ENCODE data around the gene ZMYND8.
"Not testable (repeated sequence)": the region's sequence is repeated elsewhere in the genome, so short reads cannot be mapped to it uniquely, and the experiment has no call there.

The ZMYND8 gene

DNA sequence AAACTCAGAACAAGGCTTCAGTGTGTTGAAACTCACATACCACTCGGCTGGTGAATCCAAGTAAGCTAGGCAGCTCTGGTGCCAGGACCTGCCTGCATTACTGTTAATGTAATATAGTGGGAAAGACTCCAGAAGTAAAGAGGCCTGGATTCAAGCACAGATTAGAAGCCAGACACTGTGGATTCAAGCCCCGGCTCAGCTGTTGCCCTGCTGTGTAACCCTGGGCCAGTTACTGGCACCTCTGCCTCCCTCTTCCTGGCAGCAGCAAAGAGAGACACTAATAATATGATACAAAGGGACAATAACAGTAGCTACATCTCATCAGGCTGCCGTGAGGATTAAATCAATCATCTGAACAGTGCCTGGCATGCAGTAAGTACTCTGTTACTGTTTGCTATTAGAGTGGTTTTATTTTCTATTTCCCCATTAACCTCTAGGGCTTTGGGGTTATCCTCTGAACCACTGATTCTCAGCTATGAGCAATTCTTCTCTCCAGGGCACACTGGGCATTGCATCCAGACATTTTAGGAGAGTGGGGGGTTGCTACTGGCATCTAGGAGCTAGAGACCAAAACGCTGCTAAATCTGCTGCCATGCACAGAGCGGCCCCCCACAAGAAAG lies 92.9 kb downstream of the ZMYND8 start:
- DNase-seq: no peak

DNA sequence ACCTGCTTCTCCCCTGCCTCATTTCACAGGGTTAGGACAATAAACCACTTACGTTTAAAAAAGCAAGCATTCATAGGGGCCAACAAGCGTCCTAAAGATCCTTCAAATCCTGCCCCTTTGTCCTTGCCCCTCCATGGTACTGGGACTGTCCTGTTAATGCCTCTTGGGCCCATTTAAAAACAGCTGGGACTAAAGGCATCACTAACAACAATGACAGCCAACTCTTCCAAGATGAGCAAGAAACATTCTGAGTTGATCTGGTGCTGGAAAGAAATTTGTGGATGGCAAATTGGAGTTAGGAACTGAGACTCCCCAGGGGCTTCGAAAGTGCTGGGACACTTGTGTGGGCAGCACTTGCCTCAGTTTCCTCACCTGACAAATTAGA lies 93.4 kb downstream of the ZMYND8 start:
- no peak for DNase-seq

DNA sequence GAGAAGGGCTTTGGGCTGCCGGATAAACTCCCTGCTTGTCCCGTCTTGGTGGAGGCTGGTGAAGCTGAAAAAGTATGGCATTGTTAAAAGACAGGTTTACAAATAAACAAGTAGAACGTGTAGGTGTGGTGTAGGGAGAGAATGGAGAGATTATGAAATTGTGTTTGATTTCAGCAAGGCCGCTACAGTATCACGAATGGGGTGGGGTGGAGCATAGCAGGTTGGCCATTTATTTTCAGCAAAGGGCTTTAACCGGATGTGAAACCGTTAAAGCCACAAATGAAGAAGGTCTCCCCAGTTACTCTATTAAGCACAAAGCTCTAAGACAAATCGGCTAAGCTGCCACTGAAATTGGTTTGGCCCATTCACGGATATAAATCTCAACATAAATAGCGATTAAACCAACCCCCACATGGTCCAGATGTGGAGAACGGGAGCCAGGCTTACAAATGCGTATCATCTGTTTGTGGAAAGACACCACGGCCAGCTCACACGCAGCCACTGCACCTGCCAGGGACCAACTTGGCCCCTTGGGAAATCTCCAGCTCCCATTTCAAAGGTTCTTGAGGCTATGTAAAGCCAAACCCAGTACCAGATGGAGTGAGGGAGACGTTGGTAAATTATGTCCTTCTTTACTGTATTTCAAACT lies 94.0 kb downstream of the ZMYND8 start:
- no peak for DNase-seq

DNA sequence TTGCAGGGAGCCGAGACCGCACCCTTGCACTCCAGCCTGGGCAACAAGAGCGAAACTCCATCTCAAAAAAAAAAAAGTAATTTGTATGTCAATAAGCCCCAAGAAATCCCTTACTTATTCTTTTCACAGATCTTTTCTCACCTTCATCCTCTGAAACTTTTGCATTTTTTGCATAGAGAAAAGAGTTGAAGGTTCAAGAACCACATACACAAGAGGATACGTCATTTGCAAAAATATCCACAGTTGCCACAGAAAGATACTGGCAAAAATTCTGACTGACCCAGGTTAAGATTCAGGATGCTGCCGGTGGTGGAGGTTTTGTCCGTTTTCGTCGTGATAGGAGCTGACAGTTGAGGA lies 94.5 kb downstream of the ZMYND8 start:
- no peak for DNase-seq

DNA sequence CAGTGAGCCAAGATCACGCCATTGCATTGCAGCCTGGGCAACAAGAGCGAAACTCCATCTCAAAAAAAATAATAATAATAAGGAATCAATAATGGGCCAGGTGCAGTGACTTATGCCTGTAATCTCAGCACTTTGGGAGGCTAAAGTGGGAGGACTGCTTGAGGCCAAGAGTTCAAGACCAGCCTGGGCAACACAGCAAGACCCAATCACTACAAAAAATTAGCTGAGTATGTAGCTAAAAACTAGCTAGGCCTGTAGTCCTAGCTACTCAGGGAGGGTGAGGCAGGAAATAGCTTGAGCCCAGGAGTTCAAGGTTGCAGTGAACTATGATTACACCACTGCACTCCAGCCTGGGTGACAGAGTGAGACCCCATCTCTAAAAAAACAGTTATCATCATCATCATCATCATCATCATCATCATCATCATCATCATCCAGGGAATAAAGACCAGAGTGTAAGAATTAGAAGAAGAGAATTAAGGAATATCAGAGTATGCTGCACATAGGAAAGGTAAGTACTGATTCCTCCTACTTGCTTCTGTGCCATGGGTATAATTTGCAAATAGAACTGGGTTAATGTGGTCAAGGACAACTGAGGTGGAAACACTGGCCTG lies 95.2 kb downstream of the ZMYND8 start:
- not testable (repeated sequence) for DNase-seq

DNA sequence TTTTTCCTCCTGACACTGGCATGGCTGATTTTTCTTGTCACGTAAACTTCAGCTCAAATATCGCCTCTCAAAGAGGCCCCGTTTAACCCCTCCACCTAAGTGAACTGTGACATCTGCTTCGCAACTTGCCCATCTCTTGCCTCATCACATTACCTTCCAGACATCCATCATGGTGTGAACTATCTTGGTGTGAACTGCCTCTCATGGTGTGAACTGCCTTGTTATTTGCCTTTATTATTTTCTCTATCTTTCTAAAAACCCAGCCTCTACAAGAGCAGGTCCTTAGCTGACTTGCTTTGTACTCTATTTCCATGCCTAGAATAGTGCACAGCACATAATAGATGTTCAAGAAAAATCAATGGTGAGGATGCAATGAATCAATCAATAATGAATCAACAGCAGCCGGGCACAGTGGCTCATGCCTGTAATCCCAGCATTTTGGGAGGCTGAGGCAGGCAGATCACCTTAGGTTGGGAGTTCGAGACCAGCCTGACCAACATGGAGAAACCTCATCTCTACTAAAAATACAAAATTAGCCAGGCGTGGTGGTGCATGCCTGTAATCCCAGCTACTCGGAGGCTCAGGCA lies 95.9 kb downstream of the ZMYND8 start:
- not testable (repeated sequence) for DNase-seq

DNA sequence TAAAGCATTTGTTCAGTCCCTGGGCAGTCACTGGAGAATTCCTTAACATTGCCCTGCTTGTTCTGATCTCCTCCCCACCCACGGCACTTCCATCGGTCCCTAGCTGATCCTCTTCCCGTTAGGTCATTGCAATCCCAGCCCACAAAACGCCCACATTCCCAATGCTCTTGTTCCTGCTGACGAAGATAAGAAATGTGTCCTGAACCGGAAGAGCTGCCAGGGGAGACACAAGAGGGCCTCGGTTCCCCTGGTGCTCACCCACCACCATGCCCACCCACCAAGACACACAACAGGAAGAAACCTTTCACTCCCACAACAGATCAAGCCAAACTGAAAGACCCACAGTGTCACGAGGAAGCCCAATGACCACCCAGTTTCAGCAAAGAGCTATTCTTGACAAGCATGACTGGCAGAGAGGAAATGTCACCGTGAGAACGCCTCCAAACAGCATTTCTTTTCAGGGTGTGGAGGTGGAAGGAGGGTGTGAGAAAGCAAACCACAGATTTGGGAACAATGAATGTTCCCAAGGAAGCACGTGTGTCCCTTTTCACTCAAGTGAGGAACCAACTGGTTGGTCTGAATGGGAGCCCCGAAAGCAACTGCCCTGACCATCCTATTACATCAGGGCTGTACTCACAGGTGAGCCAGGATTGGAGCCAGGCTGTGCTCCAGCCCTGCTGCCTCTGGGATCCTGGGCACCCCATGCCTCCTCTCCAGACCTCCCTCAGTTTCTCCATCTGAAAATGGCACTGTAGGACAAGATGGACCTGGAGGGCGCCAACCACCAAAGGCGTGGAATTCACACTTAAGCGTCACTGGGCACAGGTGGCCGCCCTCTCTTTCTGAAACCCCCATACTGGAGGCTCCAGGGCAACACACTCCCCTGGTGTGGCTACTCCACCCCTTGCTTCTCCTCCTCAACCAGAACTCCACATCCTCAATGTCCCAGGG lies 97.5 kb downstream of the ZMYND8 start:
- no peak for DNase-seq

DNA sequence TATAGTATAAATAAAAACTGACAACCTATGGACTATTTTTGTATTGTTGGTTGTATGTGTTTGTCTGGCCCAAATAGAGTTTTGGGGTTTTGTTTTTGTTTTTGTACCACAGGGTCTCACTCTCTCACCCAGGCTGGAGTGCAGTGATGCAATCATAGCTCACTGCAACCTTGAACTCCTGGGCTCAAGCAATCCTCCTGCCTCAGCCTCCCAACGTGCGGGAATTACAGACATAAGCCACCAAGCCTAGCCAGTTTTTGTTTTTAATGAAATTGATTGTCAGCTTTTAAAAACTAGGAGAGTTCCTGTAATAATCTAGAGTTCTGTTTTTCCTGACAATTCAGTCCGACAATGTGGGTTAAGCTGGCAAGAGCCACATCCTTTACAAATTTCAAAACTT lies 98.7 kb downstream of the ZMYND8 start:
- no peak for DNase-seq

DNA sequence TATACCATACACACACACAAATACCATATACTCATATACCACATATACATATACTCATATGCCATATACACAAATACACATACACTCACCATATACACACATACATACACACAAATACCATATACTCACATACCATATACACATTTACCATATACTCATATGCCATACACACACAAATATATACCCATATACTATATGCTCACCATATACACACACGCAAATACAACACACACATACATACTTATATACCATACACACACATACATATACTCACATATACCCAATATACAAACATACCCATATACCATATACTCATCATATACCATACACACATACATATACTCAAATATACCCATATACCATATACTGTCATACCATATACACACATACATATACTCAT lies 99.2 kb downstream of the ZMYND8 start:
- no peak for DNase-seq

DNA sequence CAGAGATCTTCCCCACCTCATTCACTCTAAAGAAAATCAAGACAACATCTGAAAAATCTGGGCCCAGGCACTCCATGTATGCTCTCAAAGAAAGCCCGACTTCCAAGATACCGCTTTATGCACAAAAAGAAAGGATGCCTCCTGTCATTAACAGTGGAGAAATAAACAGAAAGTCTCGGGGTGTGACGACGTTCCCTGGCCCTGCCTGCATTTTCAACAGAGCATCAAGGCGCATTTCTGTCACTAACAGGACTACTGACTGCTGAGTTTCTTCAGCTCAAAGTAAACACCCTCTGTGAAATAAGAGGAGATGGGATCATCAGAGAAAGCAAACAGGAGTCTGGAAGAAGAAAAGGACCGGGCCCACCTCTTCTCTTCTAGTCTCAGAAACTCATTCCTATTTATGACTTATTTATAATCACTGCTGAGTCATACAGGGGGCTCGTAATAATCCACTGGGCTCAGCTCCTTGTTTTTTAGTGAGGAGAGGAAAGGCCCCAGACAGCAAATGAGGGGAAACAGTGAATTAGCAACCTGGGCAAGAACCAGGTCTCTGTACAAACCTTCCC lies 99.7 kb downstream of the ZMYND8 start:
- DNase-seq: no peak

DNA sequence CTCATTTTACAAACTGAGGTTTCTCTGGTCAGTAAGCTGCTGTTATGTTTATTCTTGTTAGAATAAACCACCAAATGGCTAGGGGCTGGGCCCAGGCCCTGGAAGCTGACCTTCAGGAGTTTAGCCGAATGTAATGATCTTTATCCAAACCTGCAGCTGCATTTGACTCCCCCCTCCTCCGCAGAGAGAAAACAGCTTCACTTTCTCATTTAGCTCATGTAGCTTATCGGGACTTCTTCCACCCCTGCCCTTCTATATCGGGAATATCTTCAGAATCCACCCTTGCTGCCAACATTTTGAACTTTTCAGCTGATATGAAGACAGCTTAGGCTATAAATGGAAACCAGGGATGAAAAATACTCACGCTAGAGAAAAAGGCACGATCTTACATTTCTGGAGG lies 102.6 kb downstream of the ZMYND8 start:
- no peak for DNase-seq

DNA sequence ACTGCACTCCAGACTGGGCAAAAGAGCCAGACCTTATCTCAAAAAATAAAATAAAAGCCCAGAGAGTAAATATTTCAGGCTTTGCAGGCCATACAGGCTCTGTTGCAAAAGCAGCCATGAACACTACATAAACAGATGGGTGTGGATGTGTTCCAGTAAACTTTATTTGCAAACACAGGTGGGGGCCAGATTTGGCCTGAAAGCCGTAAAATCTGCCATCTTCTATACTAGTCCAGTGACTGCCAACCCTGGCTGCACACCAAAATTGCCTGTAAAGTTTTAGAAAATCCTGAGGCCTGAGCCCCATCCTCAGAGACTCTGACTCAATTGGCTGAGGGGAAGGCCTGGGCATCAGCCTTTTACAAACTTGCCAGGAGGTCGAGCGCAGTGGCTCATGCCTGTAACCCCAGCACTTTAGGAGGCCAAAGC lies 103.6 kb downstream of the ZMYND8 start:
- no peak for DNase-seq

DNA sequence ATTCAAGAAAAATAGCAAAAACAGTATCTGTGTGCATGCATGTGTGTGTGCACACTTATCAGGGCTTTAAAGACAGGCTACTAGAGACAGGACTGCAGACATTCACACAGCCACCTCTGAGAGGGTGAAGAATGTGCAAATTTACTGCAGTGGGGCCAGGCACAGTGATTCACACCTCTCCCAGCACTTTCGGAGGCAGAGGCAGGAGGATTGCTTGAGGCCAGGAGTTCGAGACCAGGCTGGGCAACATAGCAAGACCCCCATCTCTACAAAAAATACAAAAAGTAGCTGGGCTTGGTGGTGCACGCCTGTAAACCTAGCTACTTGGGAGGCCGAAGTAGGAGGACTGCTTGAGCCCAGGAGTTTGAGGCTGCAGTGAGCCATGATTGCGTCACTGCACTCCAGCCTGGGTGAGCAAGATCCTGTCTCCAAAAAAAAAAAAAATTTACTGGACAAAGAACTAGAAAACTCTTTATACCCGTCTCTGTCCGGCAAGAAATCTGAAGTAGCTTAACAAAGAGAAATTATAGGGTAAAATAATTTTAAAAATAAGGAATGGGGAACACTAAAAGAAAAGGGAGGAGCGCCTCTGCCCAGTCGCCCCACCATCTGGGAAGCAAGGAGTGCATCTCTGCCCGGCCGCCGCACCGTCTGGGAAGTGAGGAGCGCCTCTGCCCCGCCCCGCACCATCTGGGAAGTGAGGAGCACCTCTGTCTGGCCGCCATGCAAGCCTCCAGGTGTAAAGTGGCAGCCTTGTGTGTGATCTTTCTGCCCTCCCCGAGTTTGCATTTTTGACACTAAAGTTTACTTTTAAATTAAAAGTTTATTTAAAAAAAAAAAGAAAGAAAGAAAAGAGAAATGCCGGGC lies 105.1 kb downstream of the ZMYND8 start:
- DNase-seq: no peak

DNA sequence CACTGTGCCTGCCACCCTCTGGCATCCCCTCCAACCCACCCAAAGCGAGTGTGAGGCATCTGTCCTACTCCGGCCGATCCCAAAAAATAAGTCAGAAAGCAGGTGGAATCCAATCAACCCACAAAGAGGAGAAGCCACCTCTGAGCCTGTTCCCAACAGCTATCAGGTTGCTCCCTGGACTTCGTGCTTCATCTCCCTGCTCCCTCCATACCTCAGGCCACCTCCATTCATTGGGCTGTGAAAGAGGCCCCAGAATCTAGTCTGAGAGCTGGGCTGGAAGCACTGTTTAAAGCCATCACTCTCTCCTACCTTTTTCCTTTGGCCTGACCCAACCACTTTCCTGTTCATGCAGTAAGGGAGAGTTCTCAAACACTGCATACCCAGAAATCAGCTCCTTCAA lies 106.1 kb downstream of the ZMYND8 start:
- DNase-seq: no peak

DNA sequence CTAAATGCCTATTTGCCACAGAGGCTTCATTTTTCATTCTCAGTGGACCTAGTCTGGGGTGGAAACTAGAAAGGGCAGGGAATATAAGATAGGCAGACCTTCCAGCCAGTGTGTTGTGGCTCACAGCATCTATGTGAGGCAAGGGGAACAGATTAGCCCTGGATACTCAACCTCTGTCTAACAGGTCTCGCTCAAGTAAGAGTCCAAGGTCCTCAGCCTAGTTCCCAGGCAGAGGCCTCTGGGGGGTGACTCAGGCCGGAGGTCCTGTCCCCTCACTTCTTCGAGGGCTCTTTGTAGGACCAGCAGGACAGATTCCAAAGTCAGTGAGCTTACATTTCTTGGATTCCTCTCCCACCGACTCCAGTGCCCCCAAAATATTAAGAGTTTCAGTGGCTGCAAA lies 106.6 kb downstream of the ZMYND8 start:
- no peak for DNase-seq

DNA sequence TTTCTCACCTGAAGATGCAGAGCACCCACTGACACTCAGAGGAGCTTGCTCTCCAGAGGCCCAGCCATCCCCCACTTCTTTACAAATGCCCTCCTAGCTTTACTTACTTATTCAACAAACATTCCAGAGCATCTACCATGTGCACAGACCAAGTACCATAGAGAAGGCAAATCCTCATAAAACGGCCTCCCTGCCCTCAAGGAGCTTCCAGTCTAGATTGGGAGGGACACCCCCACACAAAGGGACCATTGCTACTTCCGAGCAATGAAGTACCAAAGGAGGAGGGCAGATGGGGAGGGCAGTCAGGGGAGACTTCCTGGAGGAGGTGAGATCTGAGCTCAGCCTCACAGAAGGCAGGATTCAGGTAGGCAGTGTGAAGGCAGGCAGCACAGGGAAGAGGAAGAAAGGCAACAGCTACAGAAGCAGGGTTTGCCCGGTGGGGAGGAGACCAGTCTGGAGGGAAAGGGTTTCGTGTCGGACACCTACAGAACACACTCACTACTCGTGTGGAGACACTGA lies 108.0 kb downstream of the ZMYND8 start:
- no peak for DNase-seq

DNA sequence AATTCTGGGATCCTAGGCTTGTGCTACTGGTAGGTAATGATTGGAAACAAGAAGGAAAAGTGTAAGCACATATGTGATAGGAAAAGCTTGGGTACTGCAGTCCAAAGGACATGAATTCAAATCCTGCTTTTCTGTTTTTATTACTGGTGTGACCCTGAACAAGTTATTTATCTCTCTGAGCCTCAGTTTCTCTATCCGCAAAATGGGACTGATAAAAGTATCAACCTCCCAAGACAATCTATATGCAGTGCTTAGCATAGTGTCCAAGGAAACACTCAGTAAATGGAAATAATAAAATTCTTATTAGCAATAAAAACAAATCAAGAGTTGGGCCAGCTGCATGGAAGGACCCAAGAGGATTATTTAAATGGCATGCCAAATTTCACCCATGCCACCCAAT lies 108.5 kb downstream of the ZMYND8 start:
- no peak for DNase-seq

DNA sequence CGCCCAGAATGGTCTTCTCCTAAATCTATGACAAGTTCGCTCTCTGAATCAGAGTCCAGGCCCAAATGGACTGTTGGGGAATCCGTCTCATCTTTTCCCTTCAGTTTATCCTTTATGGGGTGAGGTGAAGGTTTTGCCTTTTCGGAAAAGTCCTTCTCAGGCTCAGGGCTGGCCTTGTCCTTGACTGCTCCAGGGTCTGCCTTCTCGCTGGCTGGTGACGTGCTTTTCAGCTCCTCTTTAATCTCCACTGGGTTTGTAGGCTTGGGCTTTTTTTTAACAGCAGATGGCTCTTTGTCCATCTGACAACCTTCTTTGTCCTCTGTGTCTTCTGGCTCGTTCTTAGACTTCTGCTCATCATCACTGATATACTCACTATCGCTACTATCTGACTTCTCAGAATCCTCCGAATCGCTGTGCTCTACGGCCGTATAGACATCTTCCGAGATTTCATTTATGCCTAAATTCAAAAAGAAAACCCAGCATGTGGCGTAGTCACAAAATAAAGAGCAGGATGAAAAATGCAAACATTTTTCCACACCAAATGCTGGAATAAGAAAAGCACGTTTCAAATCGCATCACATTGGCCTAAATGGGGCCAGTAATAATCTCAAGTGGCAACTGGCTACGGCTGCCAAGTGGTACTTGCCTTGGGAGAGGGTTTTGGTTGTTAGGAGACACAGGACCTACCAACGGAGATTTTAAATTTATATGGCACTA lies 110.3 kb downstream of the ZMYND8 start:
- no peak for DNase-seq

DNA sequence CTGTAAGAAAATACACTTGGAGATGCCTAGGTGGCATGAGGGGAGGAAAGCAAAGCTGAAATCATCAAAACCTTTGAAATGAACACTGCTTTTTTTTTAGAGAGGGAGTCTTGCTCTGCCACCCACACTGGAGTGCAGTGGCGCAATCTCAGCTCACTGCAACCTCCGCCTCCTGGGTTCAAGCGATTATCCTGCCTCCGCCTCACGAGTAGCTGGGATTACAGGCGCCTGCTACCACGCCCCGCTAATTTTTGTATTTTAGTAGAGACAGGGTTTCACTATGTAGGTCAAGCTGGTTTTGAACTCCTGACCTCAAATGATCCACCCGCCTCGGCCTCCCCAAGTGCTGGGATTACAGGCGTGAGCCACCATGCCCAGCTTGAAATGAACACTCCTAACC lies 111.3 kb downstream of the ZMYND8 start:
- not testable (repeated sequence) for DNase-seq

DNA sequence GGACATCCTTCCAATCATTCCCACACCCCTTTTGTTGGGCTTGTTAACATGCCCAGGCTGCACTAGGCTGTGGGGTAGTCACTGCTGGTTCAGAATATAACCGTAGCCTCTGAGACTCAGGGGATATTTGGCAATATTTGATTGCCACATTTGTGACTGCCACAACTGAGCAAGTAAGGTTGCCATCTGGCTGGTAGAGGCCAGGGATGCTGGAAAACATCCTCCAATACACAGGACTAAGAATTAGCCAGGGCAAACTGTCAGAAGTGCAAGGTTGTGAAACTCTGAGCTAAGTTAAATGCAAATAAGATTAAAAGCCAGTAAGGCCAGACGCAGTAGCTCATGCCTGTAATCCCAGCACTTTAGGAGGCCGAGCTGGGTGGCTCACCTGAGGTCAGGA lies 112.0 kb downstream of the ZMYND8 start:
- no peak for DNase-seq
